K562 (cell line): ENCODE results near the gene HAPLN2. TPM values are rescaled to one million over a fixed set of nuclear protein-coding genes. Genes with fewer than 3 reads are reported as not detected.
A peak's percentile ranks its signal among the peaks of the same experiment; 100 is the strongest.

ENCODE experiments used
- ARID1B ChIP-seq: fragments of 450-650 bp; IDR thresholded peaks from 2 replicates; pipeline ENCODE4 v1.6.1; 2016; ENCODE audit warnings: antibody characterized with exemption, mild to moderate bottlenecking, inconsistent platforms
- CHAMP1 ChIP-seq: fragments of 450-650 bp; IDR thresholded peaks from 2 replicates; pipeline ENCODE4 v1.6.1; 2016; ENCODE audit warnings: mild to moderate bottlenecking
- CHD7 ChIP-seq: fragments of 200-600 bp; sonication (generic); IDR thresholded peaks from one replicate; pipeline ENCODE4 v1.6.1; 2012; ENCODE audit warnings: mild to moderate bottlenecking, low read depth, low read length, inconsistent platforms
- CTCF ChIP-seq, 3 experiments: IDR thresholded peaks in 2 of 3; conservative IDR thresholded peaks in 1 of 3; 2 replicates each; pipeline ENCODE4 v1.5.1; 2011 to 2012; ENCODE audit warnings: low read length in 3 of 3, mild to moderate bottlenecking in 3 of 3, control low read depth in 2 of 3, improper control_type of control experiment in 1 of 3, inconsistent platforms in 1 of 3, low read depth in 1 of 3, mixed read lengths in 1 of 3, moderate library complexity in 1 of 3; ENCODE audit not compliant: insufficient read depth in 2 of 3
- FOXP4 ChIP-seq: sonication (generic); formaldehyde crosslinking; IDR thresholded peaks from 2 replicates; pipeline ENCODE4 v1.8.0; 2022; ENCODE audit warnings: mild to moderate bottlenecking, missing genetic modification reagents, borderline replicate concordance
- HDAC2 ChIP-seq: fragments of 450-650 bp; IDR thresholded peaks from 2 replicates; pipeline ENCODE4 v1.6.1; 2016; ENCODE audit warnings: mild to moderate bottlenecking
- ZNF23 ChIP-seq: fragments of 250-450 bp; sonication (Bioruptor Pico); IDR thresholded peaks from 2 replicates; pipeline ENCODE4 v1.4.0; 2020; ENCODE audit warnings: mild to moderate bottlenecking
- polyA plus RNA-seq, 8 experiments: library from polyadenylated mRNA; depleted of rRNA in 4 of 8; stranded (reverse) in 5 of 8; unstranded in 3 of 8; fragments of >200 nt; fragmentation: Nextera tagmentation in 2 of 8; fragmentation: Illumina TruSeq in 1 of 8; extraction: Ambion mirVana in 2 of 8; extraction: Trizol in 1 of 8; gene quantifications; 2 replicates each; pipeline versions ENCODE4 v1.2.1 to v1.2.3, GENCODE V29; 2011 to 2014; ENCODE audit warnings: inconsistent platforms in 1 of 8, missing spikeins in 1 of 8
- total RNA-seq, 7 experiments: library from RNA; depleted of rRNA in 6 of 7; stranded (reverse); fragments of >200 nt in 6 of 7; fragmentation: Illumina TruSeq in 2 of 7; extraction: Trizol in 2 of 7; gene quantifications; 2 replicates each; pipeline versions ENCODE4 v1.2.1 to v1.2.3, GENCODE V29; 2011 to 2021; ENCODE audit warnings: low replicate concordance in 1 of 7

The HAPLN2 gene
- total and polyA plus RNA-seq, 9 of the 15 experiments (the other 6 are each of a cell fraction or from before 2014, with no cell fraction given), result 0.14 to 5.2 (median 3.8) TPM; not detected in 4

- no peak for TF ChIP-seq CHAMP1
- 0 out of 2 replicates have a peak, but pooled peaks have one; percentile 12 for TF ChIP-seq HDAC2
- TF ChIP-seq CHD7, result no peak
- 0 out of 2 replicates have a peak, but pooled peaks have one; percentile 17 for TF ChIP-seq FOXP4 (CRISPR knock-in tag)
- TF ChIP-seq CTCF (IDR thresholded peaks at IDR 0.05 in 2 of 3, conservative IDR thresholded peaks at IDR 0.05 in 1 of 3; ENCODE audit: insufficient read depth in 2 of 3, low read depth in 1 of 3, low read length in 3 of 3), result peak; percentile 63 to 83 (median 64)
- no peak for TF ChIP-seq ZNF23 (CRISPR knock-in tag)
- peak; percentile 20; the same call in 1 of the 2 replicates for TF ChIP-seq ARID1B
Observed at GRCh38 chr1:156623946-156624813, 5.0 kb downstream of the HAPLN2 start (continued).
